Stimulated activated naive CD8-positive, alpha-beta T cell treated with anti-CD3 and anti-CD28 coated beads, Interleukin-15, Interleukin-2, amounts not matched to agents 100 ng/mL and 50 ng/mL, for 24 hours (primary cell): ENCODE data around the gene TMEM53.
"Not testable (repeated sequence)": the region's sequence is repeated elsewhere in the genome, so short reads cannot be mapped to it uniquely, and the experiment has no call there.

Experiments
- H3K27ac Mint-ChIP-seq: one replicate; pipeline ENCODE4 v1.8.0; 2021; ENCODE audit warnings: mild to moderate bottlenecking, mixed read lengths
- H3K27me3 Mint-ChIP-seq: one replicate; pipeline ENCODE4 v1.8.0; 2021; ENCODE audit warnings: mixed read lengths
- H3K36me3 Mint-ChIP-seq: one replicate; pipeline ENCODE4 v1.8.0; 2021; ENCODE audit warnings: low read depth, mixed read lengths
- H3K4me1 Mint-ChIP-seq: one replicate; pipeline ENCODE4 v1.8.0; 2021; ENCODE audit warnings: low read depth, mixed read lengths
- H3K4me3 Mint-ChIP-seq: one replicate; pipeline ENCODE4 v1.8.0; 2021; ENCODE audit warnings: mild to moderate bottlenecking, mixed read lengths
- H3K9me3 Mint-ChIP-seq: one replicate; pipeline ENCODE4 v1.8.0; 2021; ENCODE audit warnings: mixed read lengths

TMEM53 gene

DNA sequence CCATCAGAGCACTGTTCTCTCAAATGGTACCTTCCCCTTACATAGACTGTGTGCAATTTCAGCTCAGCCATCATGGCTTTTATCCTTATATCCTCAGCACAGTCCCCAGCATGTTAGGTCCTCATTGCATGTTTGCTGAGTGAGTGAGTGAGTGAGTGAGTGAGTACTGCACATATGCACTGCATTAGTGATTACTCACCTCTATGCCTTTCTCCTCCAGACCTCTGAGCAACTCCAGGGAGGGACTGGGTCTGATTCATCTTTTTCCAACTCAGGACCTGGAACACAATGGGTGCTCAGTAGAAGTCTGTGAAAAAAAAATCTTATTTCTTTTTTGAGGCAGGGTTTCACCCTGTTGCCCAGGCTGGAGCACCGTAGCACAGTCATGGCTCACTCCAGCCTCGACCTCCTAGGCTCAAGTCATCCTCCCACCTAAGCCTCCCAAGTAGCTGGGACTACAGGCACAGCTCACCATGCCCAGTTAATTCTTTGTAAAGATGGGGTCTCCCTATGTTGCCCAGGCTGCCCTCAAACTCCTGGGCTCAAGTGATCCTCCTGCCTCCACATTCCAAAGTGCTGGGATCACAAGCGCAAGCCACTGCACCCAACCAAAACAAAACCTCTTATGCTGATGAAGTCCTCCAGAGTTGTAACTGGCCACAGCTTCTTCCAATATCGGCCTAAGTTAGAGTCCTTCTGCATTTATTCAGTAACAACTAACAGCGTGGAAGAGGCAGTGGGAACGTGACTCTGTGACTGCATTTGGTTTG is 33.0 kb upstream of the TMEM53 start:
- H3K27ac Mint-ChIP-seq: no peak overlapping the region
- no peaks in the 10 kb centered on the region for H3K9me3 Mint-ChIP-seq

GRCh38 chr1:44705938-44706337 is 31.7 kb upstream of the TMEM53 start:
- H3K4me3 Mint-ChIP-seq: no peak overlapping the region
- no peaks in the 10 kb centered on the region for H3K27me3 Mint-ChIP-seq
- H3K4me1 Mint-ChIP-seq: peaks cover 18% of the 10 kb centered on the region
- no peaks in the 10 kb centered on the region for H3K9me3 Mint-ChIP-seq
- no peaks in the 10 kb centered on the region for H3K36me3 Mint-ChIP-seq
- no peak overlapping the region for H3K27ac Mint-ChIP-seq

More for the DNA sequence above, 33.0 kb upstream of the TMEM53 start:
- Mint-ChIP-seq H3K4me3 (peak overlapping the region; percentile 61), H3K27me3 (no peaks in the 10 kb centered on the region), H3K36me3 (no peaks in the 10 kb centered on the region), H3K4me1 (peaks cover 18% of the 10 kb centered on the region)

GRCh38 chr1:44705470-44705869 is 31.2 kb upstream of the TMEM53 start:
- Mint-ChIP-seq H3K9me3 (no peaks in the 10 kb centered on the region), H3K36me3 (no peaks in the 10 kb centered on the region), H3K27me3 (no peaks in the 10 kb centered on the region), H3K4me1 (peaks cover 18% of the 10 kb centered on the region), H3K27ac (no peak overlapping the region), H3K4me3 (no peak overlapping the region)

- no peak overlapping the region for H3K4me3 Mint-ChIP-seq
- no peaks in the 10 kb centered on the region for H3K27me3 Mint-ChIP-seq
- no peak overlapping the region for H3K27ac Mint-ChIP-seq
- peaks cover 23% of the 10 kb centered on the region for H3K4me1 Mint-ChIP-seq
- no peaks in the 10 kb centered on the region for H3K9me3 Mint-ChIP-seq
- H3K36me3 Mint-ChIP-seq: no peaks in the 10 kb centered on the region
These were observed 26.9 kb upstream of the TMEM53 start for GRCh38 chr1:44701141-44701573.

DNA sequence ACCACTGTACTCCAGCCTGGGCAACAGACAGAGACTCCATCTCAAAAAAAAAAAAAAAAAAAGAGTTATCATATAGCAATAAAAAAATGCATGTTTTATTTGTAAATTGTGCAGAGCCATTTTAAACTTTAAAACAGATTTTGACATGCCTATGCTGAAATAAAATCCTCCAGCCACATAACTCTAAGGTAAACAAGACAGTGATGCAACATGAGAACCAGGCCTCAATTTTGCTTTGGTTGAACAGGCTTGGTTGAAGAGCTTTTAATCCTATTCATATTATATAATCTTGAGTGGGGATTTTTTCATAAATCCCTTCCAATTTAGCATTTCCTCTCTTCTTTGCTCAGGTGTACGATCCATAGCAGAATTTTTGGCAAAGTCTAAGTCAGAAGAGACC is 26.3 kb upstream of the TMEM53 start:
- H3K4me3 Mint-ChIP-seq: no peak overlapping the region
- no peak overlapping the region for H3K27ac Mint-ChIP-seq
- peaks cover 27% of the 10 kb centered on the region for H3K4me1 Mint-ChIP-seq
- H3K27me3 Mint-ChIP-seq: no peaks in the 10 kb centered on the region
- H3K9me3 Mint-ChIP-seq: no peaks in the 10 kb centered on the region
- no peaks in the 10 kb centered on the region for H3K36me3 Mint-ChIP-seq

GRCh38 chr1:44699375-44699774 is 25.1 kb upstream of the TMEM53 start:
- H3K27me3 Mint-ChIP-seq, H3K36me3 Mint-ChIP-seq, H3K9me3 Mint-ChIP-seq, H3K27ac Mint-ChIP-seq, H3K4me3 Mint-ChIP-seq: not testable (repeated sequence)
- H3K4me1 Mint-ChIP-seq: peaks cover 32% of the 10 kb centered on the region

GRCh38 chr1:44698138-44698537 is 23.9 kb upstream of the TMEM53 start:
- no peaks in the 10 kb centered on the region for H3K36me3 Mint-ChIP-seq
- peak overlapping the region; percentile 49 for H3K27ac Mint-ChIP-seq
- peaks cover 43% of the 10 kb centered on the region for H3K4me1 Mint-ChIP-seq
- H3K4me3 Mint-ChIP-seq: no peak overlapping the region
- H3K27me3 Mint-ChIP-seq: no peaks in the 10 kb centered on the region
- H3K9me3 Mint-ChIP-seq: no peaks in the 10 kb centered on the region

DNA sequence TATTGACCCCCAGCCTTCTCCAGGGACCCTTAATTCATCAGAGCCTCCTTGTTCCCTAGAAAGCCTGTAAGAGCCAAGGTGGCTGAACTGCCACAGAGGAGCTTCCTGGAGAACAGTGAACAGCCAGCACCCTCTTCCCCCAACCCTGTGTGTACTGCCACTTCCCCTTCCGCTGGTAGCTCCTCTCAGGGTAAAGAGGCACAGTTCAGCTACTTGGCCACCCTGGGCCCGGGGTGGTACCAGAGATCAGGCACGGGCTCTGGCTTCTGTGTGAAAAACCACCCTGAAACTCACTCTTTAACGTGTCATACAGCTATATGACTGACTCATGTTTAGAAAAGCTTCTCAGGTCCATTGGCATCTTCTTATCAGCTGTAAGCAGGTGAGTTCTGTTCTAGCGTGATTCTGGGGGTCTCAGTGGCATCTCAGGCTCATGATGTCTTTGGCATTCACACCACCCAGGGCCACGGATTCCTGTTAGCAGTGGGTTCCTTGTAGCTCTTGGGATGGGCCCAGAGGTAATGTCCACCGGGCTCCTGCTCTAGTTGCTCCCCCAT is 22.6 kb upstream of the TMEM53 start:
- H3K27me3 Mint-ChIP-seq: no peaks in the 10 kb centered on the region
- H3K4me3 Mint-ChIP-seq: no peak overlapping the region
- H3K4me1 Mint-ChIP-seq: peaks cover 50% of the 10 kb centered on the region
- peak overlapping the region; percentile 74 for H3K27ac Mint-ChIP-seq
- no peaks in the 10 kb centered on the region for H3K36me3 Mint-ChIP-seq
- H3K9me3 Mint-ChIP-seq: no peaks in the 10 kb centered on the region

- Mint-ChIP-seq H3K27me3 (peaks cover 5% of the 10 kb centered on the region), H3K27ac (no peak overlapping the region), H3K4me3 (no peak overlapping the region), H3K9me3 (no peaks in the 10 kb centered on the region), H3K36me3 (no peaks in the 10 kb centered on the region), H3K4me1 (peaks cover 55% of the 10 kb centered on the region)
These were observed 21.8 kb upstream of the TMEM53 start for GRCh38 chr1:44696101-44696500.

GRCh38 chr1:44695671-44696070 is 21.4 kb upstream of the TMEM53 start:
- Mint-ChIP-seq H3K27me3 (peaks cover 5% of the 10 kb centered on the region), H3K36me3 (no peaks in the 10 kb centered on the region), H3K4me1 (peaks cover 56% of the 10 kb centered on the region), H3K9me3 (no peaks in the 10 kb centered on the region), H3K27ac (no peak overlapping the region), H3K4me3 (no peak overlapping the region)

DNA sequence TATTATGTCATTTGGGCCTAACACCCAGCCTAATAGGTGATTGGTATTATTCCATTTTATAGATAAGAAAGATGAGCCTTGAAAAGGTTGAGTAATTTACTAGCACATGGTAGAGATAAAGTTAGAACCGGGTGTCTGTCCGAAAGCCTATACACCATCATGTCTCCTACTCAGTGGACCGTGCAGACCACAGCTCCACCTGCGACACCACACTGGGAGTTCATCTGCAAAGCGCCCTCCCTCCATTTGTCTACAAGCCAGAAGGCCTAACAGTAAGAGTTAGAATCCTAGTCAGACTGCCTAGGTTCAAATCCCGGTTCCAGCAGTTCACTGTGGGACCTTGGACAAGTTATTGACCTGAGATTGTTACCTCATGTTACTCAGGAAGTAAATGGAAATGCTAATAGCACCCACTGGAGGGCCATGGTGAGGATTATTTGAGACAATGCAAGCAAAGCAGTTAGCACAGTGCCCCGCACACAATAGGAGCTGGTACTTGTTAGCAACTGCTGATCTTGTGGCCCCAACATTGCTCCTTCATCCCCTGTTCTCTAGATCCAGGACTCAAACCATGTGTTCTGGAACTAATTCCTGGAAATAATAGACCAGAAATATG is 20.7 kb upstream of the TMEM53 start:
- Mint-ChIP-seq H3K9me3 (no peaks in the 10 kb centered on the region), H3K36me3 (no peaks in the 10 kb centered on the region), H3K4me3 (no peak overlapping the region), H3K27me3 (peaks cover 5% of the 10 kb centered on the region), H3K4me1 (peaks cover 56% of the 10 kb centered on the region), H3K27ac (no peak overlapping the region)

DNA sequence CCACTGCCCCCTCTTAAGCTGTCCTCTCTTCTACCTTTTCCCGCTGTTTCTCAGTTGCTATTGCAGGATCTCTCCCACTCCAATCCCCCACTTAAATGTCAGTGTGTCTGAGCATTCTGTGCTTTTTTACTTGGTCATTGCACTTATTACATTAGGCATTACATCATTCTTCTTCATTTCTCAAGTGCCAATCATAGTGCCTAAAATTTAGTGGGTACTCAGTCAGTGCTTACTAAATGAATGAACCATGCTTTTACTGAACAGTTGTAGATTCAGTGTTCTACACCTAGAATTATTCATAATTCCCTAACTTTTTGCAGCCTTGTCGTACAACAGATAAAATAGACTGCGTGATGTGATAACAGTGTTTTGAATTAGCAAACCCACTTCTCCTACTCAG is 19.6 kb upstream of the TMEM53 start:
- Mint-ChIP-seq H3K4me1 (peaks cover 56% of the 10 kb centered on the region), H3K9me3 (no peaks in the 10 kb centered on the region), H3K4me3 (no peak overlapping the region), H3K27ac (no peak overlapping the region), H3K27me3 (peaks cover 5% of the 10 kb centered on the region), H3K36me3 (no peaks in the 10 kb centered on the region)

DNA sequence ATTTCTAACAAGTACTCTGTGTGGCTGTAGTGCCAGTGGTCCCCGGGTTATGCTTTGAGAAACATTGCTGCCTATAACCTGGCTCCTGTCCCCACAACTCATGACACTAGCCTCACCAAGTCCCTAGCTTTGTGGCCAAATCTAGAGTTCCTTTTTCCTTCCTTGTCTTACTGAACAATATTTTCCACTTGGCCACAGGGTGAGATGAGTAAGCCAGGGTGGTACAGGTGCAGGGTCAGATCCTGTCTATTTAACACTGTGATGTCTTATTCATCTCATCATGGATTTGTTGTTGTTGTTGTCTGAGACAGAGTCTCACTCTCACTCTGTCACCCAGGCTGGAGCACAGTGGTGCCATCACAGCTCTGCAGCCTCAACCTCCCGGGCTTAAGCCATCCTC is 18.9 kb upstream of the TMEM53 start:
- peaks cover 5% of the 10 kb centered on the region for H3K27me3 Mint-ChIP-seq
- H3K36me3 Mint-ChIP-seq: no peaks in the 10 kb centered on the region
- no peaks in the 10 kb centered on the region for H3K9me3 Mint-ChIP-seq
- peaks cover 53% of the 10 kb centered on the region for H3K4me1 Mint-ChIP-seq
- H3K27ac Mint-ChIP-seq: peak overlapping the region; percentile 29
- no peak overlapping the region for H3K4me3 Mint-ChIP-seq

DNA sequence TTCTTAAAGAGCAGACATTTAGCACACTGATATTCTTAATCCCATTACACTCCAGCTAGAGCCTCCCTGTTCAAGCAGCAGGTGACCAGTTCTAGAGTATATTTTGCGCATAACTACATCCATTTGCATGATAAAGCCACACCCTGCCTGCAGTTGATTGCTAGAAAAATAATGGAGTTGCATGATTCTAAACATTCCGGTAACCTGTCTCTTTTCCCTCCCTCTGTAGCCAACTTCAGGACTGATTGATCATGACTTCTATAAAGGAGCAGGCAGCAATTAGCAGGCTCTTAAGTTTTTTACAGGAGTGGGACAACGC is 15.1 kb upstream of the TMEM53 start:
- Mint-ChIP-seq H3K4me1 (peaks cover 23% of the 10 kb centered on the region), H3K9me3 (no peaks in the 10 kb centered on the region), H3K27me3 (peaks cover 5% of the 10 kb centered on the region), H3K36me3 (no peaks in the 10 kb centered on the region), H3K27ac (no peak overlapping the region), H3K4me3 (no peak overlapping the region)

DNA sequence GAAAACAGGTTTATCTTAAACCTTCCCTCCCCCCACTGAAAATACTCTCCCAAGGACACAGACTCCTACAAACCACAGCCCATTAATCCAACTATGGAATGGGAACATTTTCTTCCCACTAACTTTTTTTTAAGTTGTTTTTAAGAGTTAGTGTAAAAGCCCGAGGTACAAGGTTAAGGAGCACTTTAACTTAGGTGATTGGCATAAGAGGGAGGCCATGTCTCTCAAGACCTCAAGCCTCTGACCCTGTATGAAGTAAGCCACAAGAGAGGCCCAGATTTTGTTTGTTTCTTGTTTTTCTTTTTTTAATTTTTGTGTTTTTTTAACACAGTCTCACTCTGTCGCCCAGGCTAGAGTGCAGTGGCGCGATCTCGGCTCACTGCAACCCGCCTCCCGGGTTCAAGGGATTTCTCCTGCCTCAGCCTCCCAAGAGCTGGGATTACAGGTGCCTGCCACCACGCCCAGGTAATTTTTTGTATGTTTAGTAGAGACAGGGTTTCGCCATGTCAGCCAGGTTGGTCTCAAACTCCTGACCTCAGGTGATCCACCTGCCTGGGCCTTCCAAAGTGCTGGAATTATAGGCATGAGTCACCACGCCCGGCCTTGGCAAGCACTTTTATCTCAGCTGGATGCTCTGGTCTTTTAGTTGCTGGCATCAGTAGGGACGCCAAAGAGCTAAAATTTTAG is 14.6 kb upstream of the TMEM53 start:
- Mint-ChIP-seq H3K36me3 (no peaks in the 10 kb centered on the region), H3K27ac (no peak overlapping the region), H3K9me3 (no peaks in the 10 kb centered on the region), H3K4me1 (peaks cover 20% of the 10 kb centered on the region), H3K4me3 (no peak overlapping the region), H3K27me3 (peaks cover 5% of the 10 kb centered on the region)
